Smooth muscle cell (in vitro differentiated cells): Measurements from ENCODE around the gene SAT2. TPM values are rescaled to one million over a fixed set of nuclear protein-coding genes. Genes with fewer than 3 reads are reported as not detected.

Experiments
- DNase-seq: peaks from one replicate; lab custom pipeline; 2025; ENCODE audit not compliant: unreplicated experiment; lab: John Stamatoyannopoulos, UW
- H2AFZ ChIP-seq: fragments of 200-600 bp; sonication (generic); 2 replicates; pipeline ENCODE4 v1.6.0; 2016; ENCODE audit warnings: antibody characterized with exemption, low read depth, mild to moderate bottlenecking
- H3F3A ChIP-seq: fragments of 200-600 bp; sonication (generic); 2 replicates; pipeline ENCODE4 v1.6.0; 2017; ENCODE audit warnings: antibody characterized with exemption, low read depth
- H3K27ac ChIP-seq: fragments of 200-600 bp; sonication (generic); 2 replicates; pipeline ENCODE4 v1.5.1; 2016; ENCODE audit warnings: low read depth, mild to moderate bottlenecking
- H3K27me3 ChIP-seq: fragments of 200-600 bp; sonication (generic); 2 replicates; pipeline ENCODE4 v1.6.1; 2016; ENCODE audit warnings: low read depth, mild to moderate bottlenecking
- H3K36me3 ChIP-seq: fragments of 200-600 bp; sonication (generic); 2 replicates; pipeline ENCODE4 v1.5.1; 2016; ENCODE audit warnings: low read depth
- H3K4me1 ChIP-seq: fragments of 200-600 bp; sonication (generic); 2 replicates; pipeline ENCODE4 v1.5.1; 2016; ENCODE audit warnings: low read depth
- H3K4me2 ChIP-seq: fragments of 200-600 bp; sonication (generic); 2 replicates; pipeline ENCODE4 v1.6.0; 2016; ENCODE audit warnings: mild to moderate bottlenecking
- H3K4me3 ChIP-seq: fragments of 200-600 bp; sonication (generic); 2 replicates; pipeline ENCODE4 v1.5.1; 2016; ENCODE audit warnings: mild to moderate bottlenecking
- H3K79me2 ChIP-seq: fragments of 200-600 bp; sonication (generic); 2 replicates; pipeline ENCODE4 v1.6.0; 2016; ENCODE audit warnings: low read depth, mild to moderate bottlenecking
- H3K9ac ChIP-seq: fragments of 200-600 bp; sonication (generic); 2 replicates; pipeline ENCODE4 v1.6.0; 2016; ENCODE audit warnings: low read depth
- H3K9me3 ChIP-seq: fragments of 200-600 bp; sonication (generic); replicated peaks from 2 replicates; pipeline ENCODE4 v1.5.1; 2016; ENCODE audit warnings: low read depth
- H4K20me1 ChIP-seq: fragments of 200-600 bp; sonication (generic); 2 replicates; pipeline ENCODE4 v1.6.0; 2016; ENCODE audit warnings: low read depth
- WGBS: methylation state at CpG from one replicate; pipeline ENCODE4 v1.1.7; 2016; ENCODE audit warnings: low lambda C conversion rate; 5-methylcytosine and 5-hydroxymethylcytosine counted together
- polyA plus RNA-seq: library from polyadenylated mRNA; unstranded; fragments of >200 nt; fragmentation: Nextera tagmentation; extraction: Ambion mirVana; gene quantifications from 2 replicates; pipeline ENCODE4 v1.2.1, GENCODE V29; 2016
- total RNA-seq: library from RNA; depleted of rRNA; stranded (reverse); fragments of >200 nt; gene quantifications from 2 replicates; pipeline ENCODE4 v1.2.3, GENCODE V29; 2014
- TF ChIP-seq, protein P1 (sequence below): fragments of 200-600 bp; sonication (generic); IDR thresholded peaks from 2 replicates; pipeline ENCODE4 v1.5.1; 2017; ENCODE audit warnings: borderline replicate concordance, mild to moderate bottlenecking, antibody characterized with exemption; ENCODE audit not compliant: insufficient read depth, poor library complexity, severe bottlenecking

SAT2 gene
- total and polyA plus RNA-seq, 2 experiments from 2014 or later, result 64.9 to 74.2 TPM

- H3K79me2 ChIP-seq, result no peaks in the 10 kb centered on the region
- WGBS, result 97% methylated on average over 23 of the region's 26 CpGs
- no peak overlapping the region for H3K4me2 ChIP-seq
- no peak overlapping the region for H3K4me3 ChIP-seq
- TF ChIP-seq, protein P1, sequence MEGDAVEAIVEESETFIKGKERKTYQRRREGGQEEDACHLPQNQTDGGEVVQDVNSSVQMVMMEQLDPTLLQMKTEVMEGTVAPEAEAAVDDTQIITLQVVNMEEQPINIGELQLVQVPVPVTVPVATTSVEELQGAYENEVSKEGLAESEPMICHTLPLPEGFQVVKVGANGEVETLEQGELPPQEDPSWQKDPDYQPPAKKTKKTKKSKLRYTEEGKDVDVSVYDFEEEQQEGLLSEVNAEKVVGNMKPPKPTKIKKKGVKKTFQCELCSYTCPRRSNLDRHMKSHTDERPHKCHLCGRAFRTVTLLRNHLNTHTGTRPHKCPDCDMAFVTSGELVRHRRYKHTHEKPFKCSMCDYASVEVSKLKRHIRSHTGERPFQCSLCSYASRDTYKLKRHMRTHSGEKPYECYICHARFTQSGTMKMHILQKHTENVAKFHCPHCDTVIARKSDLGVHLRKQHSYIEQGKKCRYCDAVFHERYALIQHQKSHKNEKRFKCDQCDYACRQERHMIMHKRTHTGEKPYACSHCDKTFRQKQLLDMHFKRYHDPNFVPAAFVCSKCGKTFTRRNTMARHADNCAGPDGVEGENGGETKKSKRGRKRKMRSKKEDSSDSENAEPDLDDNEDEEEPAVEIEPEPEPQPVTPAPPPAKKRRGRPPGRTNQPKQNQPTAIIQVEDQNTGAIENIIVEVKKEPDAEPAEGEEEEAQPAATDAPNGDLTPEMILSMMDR, result no peak
- H3K9me3 ChIP-seq, result no peaks in the 10 kb centered on the region
- no peaks in the 10 kb centered on the region for H3K36me3 ChIP-seq
- no peaks in the 10 kb centered on the region for H4K20me1 ChIP-seq
- no peak for DNase-seq
- H3K27me3 ChIP-seq, result no peaks in the 10 kb centered on the region
- H3K27ac ChIP-seq, result no peak overlapping the region
- H2AFZ ChIP-seq, result no peak overlapping the region
- H3K9ac ChIP-seq, result no peak overlapping the region
- H3F3A ChIP-seq, result no peaks in the 10 kb centered on the region
- H3K4me1 ChIP-seq, result no peaks in the 10 kb centered on the region
Observed at GRCh38 chr17:7640783-7641182, 13.2 kb upstream of the SAT2 start.

DNA sequence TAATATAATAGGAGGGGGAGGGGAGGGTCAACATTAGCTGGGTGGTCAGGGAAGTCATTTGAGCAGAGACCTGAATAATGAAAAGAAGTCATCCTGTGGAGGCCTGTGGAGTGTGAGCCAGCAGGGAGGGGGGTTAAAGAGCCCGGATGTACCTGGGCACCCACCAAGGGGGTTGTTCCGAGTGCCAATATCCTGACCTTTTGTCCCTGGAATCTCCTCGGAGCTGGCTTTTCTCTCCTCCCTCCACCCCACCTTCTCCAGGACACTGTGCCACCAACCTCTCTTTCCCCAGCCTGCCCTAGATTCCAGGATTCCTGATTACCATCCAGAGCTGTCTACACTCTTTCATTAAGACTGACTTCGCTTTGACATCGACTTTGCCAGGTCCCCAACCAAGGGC, 8.5 kb upstream of the SAT2 start:
- TF ChIP-seq, protein P1, result no peak
- no peaks in the 10 kb centered on the region for H4K20me1 ChIP-seq
- H3F3A ChIP-seq, result no peaks in the 10 kb centered on the region
- no peak overlapping the region for H3K9ac ChIP-seq
- H3K36me3 ChIP-seq, result no peaks in the 10 kb centered on the region
- no peaks in the 10 kb centered on the region for H3K9me3 ChIP-seq
- no peak for DNase-seq
- no peaks in the 10 kb centered on the region for H3K79me2 ChIP-seq
- 86% methylated on average over 3 of the region's 5 CpGs for WGBS
- H3K4me3 ChIP-seq, result no peak overlapping the region
- no peak overlapping the region for H3K4me2 ChIP-seq
- H3K4me1 ChIP-seq, result no peaks in the 10 kb centered on the region
- H2AFZ ChIP-seq, result no peak overlapping the region
- H3K27me3 ChIP-seq, result no peaks in the 10 kb centered on the region
- no peak overlapping the region for H3K27ac ChIP-seq

DNA sequence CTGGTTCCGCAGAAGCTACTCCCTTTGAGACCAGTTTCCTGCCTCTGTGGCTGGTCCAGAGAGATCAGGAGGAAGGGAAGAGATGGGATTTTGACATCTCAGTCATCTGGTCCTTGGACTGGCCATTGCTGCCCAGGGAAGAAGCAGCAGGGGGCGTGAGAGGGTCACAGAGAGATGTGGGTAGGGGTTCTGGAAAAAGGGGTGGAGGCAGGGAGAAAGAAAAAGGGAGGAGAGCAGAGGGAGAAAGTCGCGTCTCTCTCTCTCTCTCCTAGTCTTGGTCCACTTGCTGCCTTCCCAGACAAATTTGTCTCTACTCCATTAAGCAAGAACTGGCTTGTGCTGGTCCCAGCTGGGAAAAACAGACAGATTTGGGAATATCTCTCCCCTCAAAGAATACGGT, 6.8 kb upstream of the SAT2 start:
- Histone ChIP-seq H3K27me3 (no peaks in the 10 kb centered on the region), H3K4me3 (no peak overlapping the region), H3K9ac (no peak overlapping the region), H2AFZ (peak overlapping the region; percentile 54), H3K79me2 (no peaks in the 10 kb centered on the region), H3K4me2 (peak overlapping the region; percentile 52), H3F3A (no peaks in the 10 kb centered on the region), H3K36me3 (no peaks in the 10 kb centered on the region), H3K9me3 (no peaks in the 10 kb centered on the region), H3K27ac (no peak overlapping the region), H4K20me1 (no peaks in the 10 kb centered on the region), H3K4me1 (no peaks in the 10 kb centered on the region)
- DNase-seq, result peak; percentile 29
- TF ChIP-seq, protein P1, result peak; percentile 50
- 49% methylated on average over 5 of the region's 5 CpGs for WGBS

DNA sequence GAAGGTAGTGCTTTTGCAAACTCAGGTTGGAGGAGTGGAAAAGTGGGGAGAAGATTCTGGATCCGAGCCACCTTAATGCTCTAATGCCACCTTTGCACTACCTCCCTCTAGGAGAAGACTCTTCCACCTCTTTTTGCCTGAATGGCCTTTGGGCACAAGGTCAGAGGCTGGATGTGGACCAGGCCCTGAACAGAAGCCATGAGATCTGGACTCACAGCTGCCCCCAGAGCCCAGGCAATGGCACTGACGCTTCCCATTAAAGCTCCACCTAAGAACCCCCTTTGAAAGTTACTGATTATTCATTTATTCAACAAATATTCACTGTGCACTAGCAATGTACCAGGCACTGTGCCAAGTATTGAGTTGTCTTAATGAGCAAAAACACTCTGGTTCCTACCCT, 5.5 kb upstream of the SAT2 start:
- no peaks in the 10 kb centered on the region for H3K27me3 ChIP-seq
- H3K27ac ChIP-seq, result no peak overlapping the region
- H3K9ac ChIP-seq, result no peak overlapping the region
- H2AFZ ChIP-seq, result no peak overlapping the region
- H3K4me2 ChIP-seq, result no peak overlapping the region
- TF ChIP-seq, protein P1, result no peak
- no peaks in the 10 kb centered on the region for H3K79me2 ChIP-seq
- H3K9me3 ChIP-seq, result no peaks in the 10 kb centered on the region
- H4K20me1 ChIP-seq, result no peaks in the 10 kb centered on the region
- no peaks in the 10 kb centered on the region for H3K4me1 ChIP-seq
- WGBS, result 77% methylated on average over 2 of the region's 2 CpGs
- DNase-seq, result no peak
- no peaks in the 10 kb centered on the region for H3K36me3 ChIP-seq
- no peaks in the 10 kb centered on the region for H3F3A ChIP-seq
- no peak overlapping the region for H3K4me3 ChIP-seq
